CD4-positive, alpha-beta T cell treated with Interleukin-6 for 4 hours (primary cell): Measurements from ENCODE around the gene CD52.

Source experiments
- DNase-seq: peaks from one replicate; pipeline ENCODE4 v3.0.0-alpha.2; 2020; ENCODE audit warnings: mixed read lengths

The CD52 gene

GRCh38 chr1:26317612-26318337 is at the start of gene CD52:
CD52 (plus strand) TSS chr1:26317958; CDS start chr1:26318018, 60 bp downstream.
- peak; percentile 92 for DNase-seq

GRCh38 chr1:26268290-26269197 is 49.2 kb upstream of the CD52 start:
- DNase-seq, result no peak

GRCh38 chr1:26269198-26269550 is 48.6 kb upstream of the CD52 start:
- no peak for DNase-seq

GRCh38 chr1:26274801-26275425 is 42.8 kb upstream of the CD52 start:
- DNase-seq, result no peak

- DNase-seq, result peak; percentile 83
Observed at GRCh38 chr1:26275580-26276431, 42.0 kb upstream of the CD52 start.

- DNase-seq, result no peak
Observed at GRCh38 chr1:26276432-26276838, 41.3 kb upstream of the CD52 start.

- DNase-seq, result no peak
Observed at GRCh38 chr1:26277261-26277661, 40.5 kb upstream of the CD52 start.

GRCh38 chr1:26277719-26278118 is 40.0 kb upstream of the CD52 start:
- DNase-seq, result no peak

- DNase-seq, result no peak
Observed at GRCh38 chr1:26278303-26278702, 39.5 kb upstream of the CD52 start.

GRCh38 chr1:26278724-26279455 is 38.9 kb upstream of the CD52 start:
- DNase-seq, result peak; percentile 51

GRCh38 chr1:26279456-26280332 is 38.1 kb upstream of the CD52 start, which contains the start of gene SH3BGRL3:
SH3BGRL3 (plus strand) TSS chr1:26280086; CDS start chr1:26280156, 70 bp downstream.
- peak; percentile 91 for DNase-seq

GRCh38 chr1:26280333-26281042 is 37.3 kb upstream of the CD52 start:
- peak; percentile 50 for DNase-seq

GRCh38 chr1:26281091-26281958 is 36.4 kb upstream of the CD52 start:
- peak; percentile 34 for DNase-seq

- no peak for DNase-seq
Observed at GRCh38 chr1:26281971-26282370, 35.8 kb upstream of the CD52 start.

GRCh38 chr1:26282401-26282918 is 35.3 kb upstream of the CD52 start:
- DNase-seq, result no peak

GRCh38 chr1:26283279-26283853 is 34.4 kb upstream of the CD52 start:
- DNase-seq, result no peak

GRCh38 chr1:26283871-26284596 is 33.7 kb upstream of the CD52 start:
- peak; percentile 21 for DNase-seq
